IMR-90 (cell line): Measurements from ENCODE around the gene STIM1.

Experiments used
- CEBPB ChIP-seq: IDR thresholded peaks from 2 replicates; pipeline ENCODE4 v1.6.1; 2012; ENCODE audit warnings: low read depth, low read length, improper control_type of control experiment
- CTCF ChIP-seq: conservative IDR thresholded peaks from 2 replicates; pipeline ENCODE4 v1.5.1; 2012; ENCODE audit warnings: mild to moderate bottlenecking, low read depth, low read length, improper control_type of control experiment
- MAFK ChIP-seq: IDR thresholded peaks from 2 replicates; pipeline ENCODE4 v1.6.1; 2012; ENCODE audit warnings: low read depth, low read length, improper control_type of control experiment
- POLR2A ChIP-seq: IDR thresholded peaks from 2 replicates; pipeline ENCODE4 v1.6.1; 2012; ENCODE audit warnings: mild to moderate bottlenecking, low read depth, low read length
- RAD21 ChIP-seq: IDR thresholded peaks from 2 replicates; pipeline ENCODE4 v1.6.1; 2012; ENCODE audit warnings: low read length, improper control_type of control experiment
- RCOR1 ChIP-seq: IDR thresholded peaks from 2 replicates; pipeline ENCODE4 v1.6.1; 2012; ENCODE audit warnings: mild to moderate bottlenecking, low read length, improper control_type of control experiment; ENCODE audit not compliant: insufficient replicate concordance
- TF ChIP-seq, protein P1 (sequence below): fragments of 150-350 bp; IDR thresholded peaks from 2 replicates; pipeline ENCODE4 v1.6.1; 2017; ENCODE audit warnings: mild to moderate bottlenecking, antibody characterized with exemption, low read length, low read depth

GRCh38 chr11:4048340-4048739 lies 192.9 kb downstream of the STIM1 start:
- TF ChIP-seq CTCF (no peak), POLR2A (no peak), RAD21 (no peak), CEBPB (no peak), MAFK (no peak), RCOR1 (no peak)
- TF ChIP-seq, protein P1, sequence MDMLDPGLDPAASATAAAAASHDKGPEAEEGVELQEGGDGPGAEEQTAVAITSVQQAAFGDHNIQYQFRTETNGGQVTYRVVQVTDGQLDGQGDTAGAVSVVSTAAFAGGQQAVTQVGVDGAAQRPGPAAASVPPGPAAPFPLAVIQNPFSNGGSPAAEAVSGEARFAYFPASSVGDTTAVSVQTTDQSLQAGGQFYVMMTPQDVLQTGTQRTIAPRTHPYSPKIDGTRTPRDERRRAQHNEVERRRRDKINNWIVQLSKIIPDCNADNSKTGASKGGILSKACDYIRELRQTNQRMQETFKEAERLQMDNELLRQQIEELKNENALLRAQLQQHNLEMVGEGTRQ: no peak
